HepG2 (cell line): ENCODE data around the gene GLDN. TPM values are rescaled to one million over a fixed set of nuclear protein-coding genes. Genes with fewer than 3 reads are reported as not detected.

Source experiments
- CHCHD3 ChIP-seq: sonication (generic); formaldehyde crosslinking; IDR thresholded peaks from 2 replicates; pipeline ENCODE4 v1.8.0; 2022; ENCODE audit warnings: mild to moderate bottlenecking, missing genetic modification reagents, moderate library complexity
- CHD2 ChIP-seq: IDR thresholded peaks from 2 replicates; pipeline ENCODE4 v1.6.1; 2011; ENCODE audit warnings: low read depth, low read length, improper control_type of control experiment
- GZF1 ChIP-seq: sonication (generic); formaldehyde crosslinking; IDR thresholded peaks from 2 replicates; pipeline ENCODE4 v1.5.1; 2020; ENCODE audit warnings: mild to moderate bottlenecking, missing genetic modification reagents
- RXRA ChIP-seq: sonication (generic); formaldehyde crosslinking; IDR thresholded peaks from 2 replicates; pipeline ENCODE4 v1.5.1; 2020; ENCODE audit warnings: missing genetic modification reagents
- SOX5 ChIP-seq: IDR thresholded peaks from 2 replicates; pipeline ENCODE4 v1.6.1; 2016; ENCODE audit warnings: borderline replicate concordance
- ZNF207 ChIP-seq: fragments of 450-650 bp; IDR thresholded peaks from 2 replicates; pipeline ENCODE4 v1.6.1; 2016; ENCODE audit warnings: antibody characterized with exemption, borderline replicate concordance
- ZNF558 ChIP-seq: sonication (generic); formaldehyde crosslinking; IDR thresholded peaks from 2 replicates; pipeline ENCODE4 v1.9.0; 2022; ENCODE audit warnings: mild to moderate bottlenecking, missing genetic modification reagents, borderline replicate concordance
- ZNF614 ChIP-seq: IDR thresholded peaks from 2 replicates; pipeline ENCODE4 v1.6.1; 2018; ENCODE audit warnings: missing biosample characterization, missing genetic modification reagents, inconsistent platforms, borderline replicate concordance
- ZNF781 ChIP-seq: sonication (generic); formaldehyde crosslinking; IDR thresholded peaks from 2 replicates; pipeline ENCODE4 v1.5.1; 2020; ENCODE audit warnings: borderline replicate concordance, mild to moderate bottlenecking, missing genetic modification reagents; ENCODE audit errors: not compliant biosample characterization
- ZNF839 ChIP-seq: sonication (generic); formaldehyde crosslinking; IDR thresholded peaks from 2 replicates; pipeline ENCODE4 v1.4.0; 2020; ENCODE audit warnings: missing genetic modification reagents, mild to moderate bottlenecking, borderline replicate concordance
- polyA plus RNA-seq, 8 experiments: library from polyadenylated mRNA; depleted of rRNA in 3 of 8; stranded (reverse) in 7 of 8; unstranded in 1 of 8; fragments of >200 nt; fragmentation: Illumina TruSeq in 4 of 8; extraction: Trizol in 4 of 8; gene quantifications; 2 replicates each; pipeline versions ENCODE4 v1.2.1 to v1.2.3, GENCODE V29; 2011 to 2016; ENCODE audit warnings: low read depth in 4 of 8, missing spikeins in 1 of 8, mixed read lengths in 1 of 8; ENCODE audit not compliant: insufficient read depth in 1 of 8
- total RNA-seq, 5 experiments: library from RNA; depleted of rRNA; stranded (reverse); fragments of >200 nt; fragmentation: Illumina TruSeq; extraction: Trizol; gene quantifications; 2 replicates each; pipeline ENCODE4 v1.2.3, GENCODE V29; 2016; ENCODE audit warnings: low read depth in 1 of 5
- TF ChIP-seq, protein P1 (sequence below): sonication (generic); formaldehyde crosslinking; IDR thresholded peaks from 2 replicates; pipeline ENCODE4 v1.4.0; 2020; ENCODE audit warnings: mild to moderate bottlenecking, missing genetic modification reagents
- TF ChIP-seq, protein P2 (sequence below): sonication (generic); formaldehyde crosslinking; IDR thresholded peaks from 2 replicates; pipeline ENCODE4; 2020; ENCODE audit warnings: missing genetic modification reagents, mild to moderate bottlenecking, borderline replicate concordance

The GLDN gene
- total and polyA plus RNA-seq, 2 of the 13 experiments (the other 11 are each of a cell fraction or from before 2014, with no cell fraction given), result 0.86 to 1.0 TPM

DNA sequence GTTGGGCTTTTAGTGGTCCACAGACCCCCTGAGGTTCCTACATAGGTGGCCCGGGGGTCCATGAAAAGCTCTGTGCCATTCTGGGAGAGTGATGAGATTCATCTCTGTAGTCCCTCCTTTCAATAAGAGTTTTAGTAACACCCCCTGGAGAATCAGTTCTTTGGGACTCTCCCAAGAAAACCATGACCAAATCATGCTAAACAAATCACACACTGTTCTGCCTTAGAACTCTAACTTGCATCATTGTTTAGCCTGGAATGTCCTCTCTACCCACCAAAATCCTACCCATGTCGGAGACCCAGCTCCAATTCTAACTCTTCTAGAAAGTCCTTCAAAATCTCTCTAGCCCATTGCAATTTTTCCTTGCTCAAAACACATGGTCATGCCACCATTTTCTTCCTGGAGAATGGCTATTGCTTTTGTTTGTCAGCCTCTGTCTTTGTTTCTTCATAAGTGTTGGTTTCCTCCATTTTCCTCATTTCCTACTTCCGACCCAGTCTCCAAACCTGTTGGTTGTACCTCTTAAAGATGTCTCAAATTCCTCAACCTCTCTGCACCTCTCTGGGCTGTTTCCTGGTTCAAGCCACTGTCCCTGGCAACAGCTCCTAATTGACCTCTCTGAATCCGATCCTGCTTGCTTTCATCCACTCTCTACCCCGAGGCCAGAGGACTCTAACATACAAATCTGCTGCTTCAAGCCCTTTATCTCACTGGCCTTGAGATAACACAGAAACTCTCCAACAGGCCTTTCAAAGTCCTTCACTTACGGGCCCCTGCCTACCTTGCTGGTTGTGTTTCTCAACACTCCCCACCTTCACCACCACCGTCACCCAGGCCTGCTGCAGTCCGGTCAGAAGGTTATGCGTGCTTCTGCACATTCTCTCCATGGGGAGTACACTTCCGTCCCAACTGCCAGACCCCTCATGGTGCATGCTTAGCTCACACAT is 26.8 kb upstream of the GLDN start (continued):
- TF ChIP-seq ZNF614 (CRISPR knock-in tag) (peak; percentile 56; the same call in 1 of the 2 replicates), ZNF839 (CRISPR knock-in tag) (no peak), GZF1 (no peak), ZNF781 (no peak), SOX5 (CRISPR knock-in tag) (peak; percentile 73; the same call in 1 of the 2 replicates), ZNF558 (CRISPR knock-in tag) (no peak), CHCHD3 (CRISPR knock-in tag) (no peak), CHD2 (no peak), RXRA (CRISPR knock-in tag) (peak; percentile 49; the same call in 1 of the 2 replicates), ZNF207 (no peak)
- TF ChIP-seq, protein P1, sequence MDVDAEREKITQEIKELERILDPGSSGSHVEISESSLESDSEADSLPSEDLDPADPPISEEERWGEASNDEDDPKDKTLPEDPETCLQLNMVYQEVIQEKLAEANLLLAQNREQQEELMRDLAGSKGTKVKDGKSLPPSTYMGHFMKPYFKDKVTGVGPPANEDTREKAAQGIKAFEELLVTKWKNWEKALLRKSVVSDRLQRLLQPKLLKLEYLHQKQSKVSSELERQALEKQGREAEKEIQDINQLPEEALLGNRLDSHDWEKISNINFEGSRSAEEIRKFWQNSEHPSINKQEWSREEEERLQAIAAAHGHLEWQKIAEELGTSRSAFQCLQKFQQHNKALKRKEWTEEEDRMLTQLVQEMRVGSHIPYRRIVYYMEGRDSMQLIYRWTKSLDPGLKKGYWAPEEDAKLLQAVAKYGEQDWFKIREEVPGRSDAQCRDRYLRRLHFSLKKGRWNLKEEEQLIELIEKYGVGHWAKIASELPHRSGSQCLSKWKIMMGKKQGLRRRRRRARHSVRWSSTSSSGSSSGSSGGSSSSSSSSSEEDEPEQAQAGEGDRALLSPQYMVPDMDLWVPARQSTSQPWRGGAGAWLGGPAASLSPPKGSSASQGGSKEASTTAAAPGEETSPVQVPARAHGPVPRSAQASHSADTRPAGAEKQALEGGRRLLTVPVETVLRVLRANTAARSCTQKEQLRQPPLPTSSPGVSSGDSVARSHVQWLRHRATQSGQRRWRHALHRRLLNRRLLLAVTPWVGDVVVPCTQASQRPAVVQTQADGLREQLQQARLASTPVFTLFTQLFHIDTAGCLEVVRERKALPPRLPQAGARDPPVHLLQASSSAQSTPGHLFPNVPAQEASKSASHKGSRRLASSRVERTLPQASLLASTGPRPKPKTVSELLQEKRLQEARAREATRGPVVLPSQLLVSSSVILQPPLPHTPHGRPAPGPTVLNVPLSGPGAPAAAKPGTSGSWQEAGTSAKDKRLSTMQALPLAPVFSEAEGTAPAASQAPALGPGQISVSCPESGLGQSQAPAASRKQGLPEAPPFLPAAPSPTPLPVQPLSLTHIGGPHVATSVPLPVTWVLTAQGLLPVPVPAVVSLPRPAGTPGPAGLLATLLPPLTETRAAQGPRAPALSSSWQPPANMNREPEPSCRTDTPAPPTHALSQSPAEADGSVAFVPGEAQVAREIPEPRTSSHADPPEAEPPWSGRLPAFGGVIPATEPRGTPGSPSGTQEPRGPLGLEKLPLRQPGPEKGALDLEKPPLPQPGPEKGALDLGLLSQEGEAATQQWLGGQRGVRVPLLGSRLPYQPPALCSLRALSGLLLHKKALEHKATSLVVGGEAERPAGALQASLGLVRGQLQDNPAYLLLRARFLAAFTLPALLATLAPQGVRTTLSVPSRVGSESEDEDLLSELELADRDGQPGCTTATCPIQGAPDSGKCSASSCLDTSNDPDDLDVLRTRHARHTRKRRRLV, result no peak
- TF ChIP-seq, protein P2, sequence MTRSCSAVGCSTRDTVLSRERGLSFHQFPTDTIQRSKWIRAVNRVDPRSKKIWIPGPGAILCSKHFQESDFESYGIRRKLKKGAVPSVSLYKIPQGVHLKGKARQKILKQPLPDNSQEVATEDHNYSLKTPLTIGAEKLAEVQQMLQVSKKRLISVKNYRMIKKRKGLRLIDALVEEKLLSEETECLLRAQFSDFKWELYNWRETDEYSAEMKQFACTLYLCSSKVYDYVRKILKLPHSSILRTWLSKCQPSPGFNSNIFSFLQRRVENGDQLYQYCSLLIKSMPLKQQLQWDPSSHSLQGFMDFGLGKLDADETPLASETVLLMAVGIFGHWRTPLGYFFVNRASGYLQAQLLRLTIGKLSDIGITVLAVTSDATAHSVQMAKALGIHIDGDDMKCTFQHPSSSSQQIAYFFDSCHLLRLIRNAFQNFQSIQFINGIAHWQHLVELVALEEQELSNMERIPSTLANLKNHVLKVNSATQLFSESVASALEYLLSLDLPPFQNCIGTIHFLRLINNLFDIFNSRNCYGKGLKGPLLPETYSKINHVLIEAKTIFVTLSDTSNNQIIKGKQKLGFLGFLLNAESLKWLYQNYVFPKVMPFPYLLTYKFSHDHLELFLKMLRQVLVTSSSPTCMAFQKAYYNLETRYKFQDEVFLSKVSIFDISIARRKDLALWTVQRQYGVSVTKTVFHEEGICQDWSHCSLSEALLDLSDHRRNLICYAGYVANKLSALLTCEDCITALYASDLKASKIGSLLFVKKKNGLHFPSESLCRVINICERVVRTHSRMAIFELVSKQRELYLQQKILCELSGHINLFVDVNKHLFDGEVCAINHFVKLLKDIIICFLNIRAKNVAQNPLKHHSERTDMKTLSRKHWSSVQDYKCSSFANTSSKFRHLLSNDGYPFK, result peak; percentile 22; the same call in 1 of the 2 replicates
- TF ChIP-seq, all 625 proteins: peak for 149
